Activated B cell treated with CpG ODN at 0.5 μM for 24 hours (primary cell): Measurements from ENCODE around the gene OR52K2. TPM values are rescaled to one million over a fixed set of nuclear protein-coding genes. Genes with fewer than 3 reads are reported as not detected.

Experiments
- total RNA-seq: library from RNA; stranded (reverse); gene quantifications from 2 replicates; pipeline ENCODE4 v1.2.3, GENCODE V29; 2022

Gene OR52K2
- total RNA-seq, 1 donor from 2014 or later, result not detected

Other genes with a start within 250 kb of the OR52K2 start
- not detected in 2 replicates for gene OR52B4, start 80.9 kb upstream of the OR52K2 start, total RNA-seq
- 27.7 and 30.8 TPM in 2 replicates for gene TRIM21, start 55.6 kb upstream of the OR52K2 start, total RNA-seq
- gene OR52K1, start 33.4 kb downstream of the OR52K2 start, total RNA-seq, result not detected in 2 replicates
- not detected in 2 replicates for gene OR52M1, start 95.9 kb downstream of the OR52K2 start, total RNA-seq
- gene OR52I2, start 132.4 kb downstream of the OR52K2 start, total RNA-seq, result not detected in 2 replicates
- not detected in 2 replicates for gene OR52I1, start 144.7 kb downstream of the OR52K2 start, total RNA-seq
- gene TRIM68, start 158.9 kb downstream of the OR52K2 start, total RNA-seq, result 15.2 and 16.9 TPM in 2 replicates
- gene OR51D1, start 188.2 kb downstream of the OR52K2 start, total RNA-seq, result not detected in 2 replicates
- not detected in 2 replicates for gene OR51E1, start 194.7 kb downstream of the OR52K2 start, total RNA-seq
- not detected in 2 replicates for gene OR51E2, start 248.6 kb downstream of the OR52K2 start, total RNA-seq